HG03521 (cell line): ENCODE data around the gene PALLD.

Experiments
- ATAC-seq: cut with Tn5 transposase; IDR thresholded peaks from one replicate; pipeline ENCODE4 v1.9.1; 2021; ENCODE audit warnings: mild to moderate bottlenecking, moderate library complexity; ENCODE audit not compliant: unreplicated experiment

The PALLD gene

DNA sequence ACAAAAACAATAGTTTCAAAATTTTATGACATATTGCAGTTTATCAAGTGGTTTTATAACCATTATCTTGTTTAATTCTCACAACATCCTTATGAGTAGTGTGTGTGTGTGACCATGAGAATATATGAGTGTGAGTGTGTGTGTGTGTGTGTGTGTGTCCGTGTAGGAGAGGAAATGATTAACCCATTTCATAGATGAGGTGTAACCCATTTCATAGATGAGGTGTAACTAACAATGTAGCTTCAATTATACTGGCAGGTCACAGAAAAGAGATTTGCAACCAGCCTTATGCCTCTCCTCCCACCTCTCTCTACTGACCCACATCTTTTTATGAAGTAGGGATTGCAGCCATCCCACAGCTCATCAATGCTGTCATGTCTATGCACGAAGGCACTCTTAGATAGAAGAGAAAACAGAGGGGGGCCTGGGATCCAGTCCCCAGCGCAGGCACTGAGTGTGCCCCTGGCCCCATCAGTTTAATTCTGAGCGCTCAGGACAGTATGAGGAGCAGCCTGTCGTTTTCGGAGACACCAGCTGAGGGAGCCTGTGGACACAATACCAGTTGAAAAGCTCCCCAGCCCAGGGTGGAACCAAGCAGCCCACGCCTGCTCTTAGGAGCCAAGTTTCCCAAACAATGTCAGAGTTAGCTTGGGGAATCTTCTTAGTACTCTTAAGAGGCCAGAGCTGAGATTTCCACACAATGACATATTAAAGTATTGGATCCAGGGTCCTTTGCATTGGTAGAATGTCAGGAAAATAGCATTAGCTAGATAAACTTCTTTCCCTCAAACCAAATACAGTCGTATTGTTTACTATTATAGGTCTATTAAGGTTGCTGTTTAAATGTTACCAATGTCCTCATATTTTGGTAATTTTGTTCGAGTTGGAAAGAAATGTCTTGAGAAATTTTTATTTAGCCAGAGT lies 88.6 kb downstream of the PALLD start:
- ATAC-seq = peak; percentile 88

GRCh38 chr4:168586926-168587325 lies 90.1 kb downstream of the PALLD start:
- ATAC-seq = no peak

DNA sequence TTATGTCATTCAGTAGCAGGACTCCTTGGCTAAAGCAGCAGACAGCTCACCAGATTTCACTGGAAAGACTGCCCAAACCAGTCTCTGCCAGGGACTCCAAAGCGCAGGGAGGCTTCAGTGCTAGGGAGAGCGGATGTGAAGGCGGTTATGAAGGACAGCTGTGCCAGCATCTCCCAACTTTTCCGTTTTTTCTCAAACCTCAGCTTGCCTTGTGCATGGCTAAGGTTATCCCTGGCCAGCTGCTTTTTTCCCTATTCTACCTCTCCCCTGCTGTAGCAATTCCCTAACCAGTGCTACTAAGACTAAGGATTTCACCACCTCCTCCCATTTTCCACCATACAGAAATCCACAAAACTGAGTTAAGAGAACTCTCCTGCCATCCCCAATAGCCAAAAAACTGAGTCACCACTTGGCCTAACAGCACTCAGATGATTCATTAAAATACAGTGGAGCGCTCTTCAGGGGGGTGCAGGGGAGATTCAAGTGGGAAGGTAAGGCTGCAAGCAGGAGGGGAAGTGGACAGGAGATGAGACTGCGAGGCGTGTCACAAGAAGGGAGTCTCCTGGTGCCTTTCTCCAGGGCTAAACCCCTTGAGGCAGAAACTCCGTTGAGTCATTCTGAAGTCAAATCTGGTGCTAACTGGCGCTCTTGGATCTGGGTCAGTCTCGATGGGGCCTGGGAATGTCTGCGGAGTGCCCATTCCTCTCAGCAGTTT lies 90.7 kb downstream of the PALLD start:
- ATAC-seq = no peak

DNA sequence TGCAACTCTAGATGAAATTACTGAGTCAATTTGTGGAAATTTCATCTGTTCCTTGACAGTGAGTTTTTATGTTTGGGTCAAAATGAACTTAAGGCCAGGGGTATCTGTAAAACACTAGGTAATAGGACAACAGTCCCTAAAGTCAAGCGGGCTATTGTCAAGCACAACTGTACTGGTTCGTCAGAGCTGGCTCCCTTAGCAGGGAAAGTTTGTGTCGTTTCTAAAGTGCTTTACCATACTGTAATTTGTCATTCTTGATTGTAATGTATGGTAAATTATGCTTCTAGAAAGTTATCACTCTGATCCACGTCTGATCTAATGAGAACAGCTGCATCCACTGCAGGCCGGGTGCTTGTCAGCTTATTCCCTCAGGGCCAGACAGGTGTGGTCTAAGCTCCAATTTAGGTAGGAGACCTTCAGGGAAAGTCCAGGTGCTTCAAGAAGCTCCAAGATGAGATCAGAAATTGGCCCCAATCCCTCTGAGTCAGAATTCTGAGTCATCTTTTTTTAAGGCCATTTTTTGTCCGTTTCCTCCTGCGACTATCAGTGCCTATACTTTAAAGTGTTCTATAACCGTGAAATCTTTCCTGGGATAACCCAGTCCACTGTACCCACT lies 92.2 kb downstream of the PALLD start:
- no peak for ATAC-seq

- no peak for ATAC-seq
Observed at GRCh38 chr4:168592676-168593075, 95.8 kb downstream of the PALLD start.

- ATAC-seq = no peak
Observed at GRCh38 chr4:168593399-168593798, 96.5 kb downstream of the PALLD start.

DNA sequence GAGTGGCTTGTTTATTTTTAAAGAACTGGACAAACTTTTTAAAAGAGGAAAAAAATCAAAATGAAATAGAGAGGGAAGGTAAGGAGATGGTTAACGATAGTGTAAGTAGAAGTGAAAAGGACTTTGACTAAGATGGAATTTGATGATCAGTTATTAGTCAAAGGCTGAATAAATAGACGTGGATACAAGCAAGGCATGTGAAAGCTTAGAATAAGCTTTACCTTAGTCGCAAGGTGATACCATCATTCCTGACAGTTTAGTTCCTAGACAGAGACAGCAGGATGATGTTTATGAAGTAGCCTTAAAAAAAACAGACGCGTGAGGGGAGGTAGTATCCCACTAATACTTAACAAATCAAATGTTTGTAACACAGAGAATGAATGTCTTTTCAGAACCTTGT lies 97.3 kb downstream of the PALLD start:
- no peak for ATAC-seq

GRCh38 chr4:168598191-168598590 lies 101.3 kb downstream of the PALLD start:
- ATAC-seq = no peak

- ATAC-seq = no peak
Observed at GRCh38 chr4:168600796-168601583, 104.1 kb downstream of the PALLD start.

- ATAC-seq = no peak
Observed at GRCh38 chr4:168601899-168602298, 105.0 kb downstream of the PALLD start.

DNA sequence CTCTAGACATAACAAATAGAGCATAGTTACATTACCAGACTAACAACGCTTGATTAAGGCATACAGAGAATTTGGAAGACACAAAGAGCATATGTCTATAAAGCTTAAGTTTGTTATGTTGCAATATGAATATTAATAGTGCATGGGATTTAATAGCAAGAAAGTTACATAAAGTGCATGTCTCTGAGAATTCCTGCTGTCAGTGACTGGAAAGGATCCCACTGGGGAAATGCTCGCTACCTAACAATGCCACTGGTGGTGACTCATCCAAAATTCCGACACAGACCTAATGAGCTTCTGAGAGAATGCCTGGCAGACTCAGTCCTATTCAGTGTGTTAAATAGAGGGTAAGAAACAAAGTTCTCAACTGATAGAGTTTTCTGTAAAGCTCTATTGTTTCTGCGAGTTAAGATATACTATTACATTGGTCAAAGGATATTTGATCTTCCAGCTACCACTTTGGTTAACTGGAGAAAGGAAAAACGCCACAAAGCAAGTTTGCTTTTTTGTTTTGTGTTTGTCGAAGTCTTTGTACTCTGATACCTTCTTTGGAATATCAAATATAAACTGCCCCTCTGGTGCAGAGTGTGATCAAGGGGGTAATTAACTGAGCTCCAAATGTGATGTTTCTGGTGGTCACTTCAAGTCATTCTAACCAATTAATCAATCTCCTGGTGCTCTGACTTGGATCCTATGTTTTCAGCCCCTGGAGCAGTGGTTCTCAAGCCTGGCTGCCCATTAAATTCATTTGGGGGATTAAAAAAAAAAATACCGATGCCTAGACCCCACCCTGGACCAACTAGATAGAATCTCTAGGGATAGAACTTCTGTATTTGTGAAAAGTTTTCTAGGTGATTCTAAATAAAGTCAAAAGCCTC lies 107.9 kb downstream of the PALLD start:
- ATAC-seq = no peak

- no peak for ATAC-seq
Observed at GRCh38 chr4:168605411-168605810, 108.6 kb downstream of the PALLD start.

DNA sequence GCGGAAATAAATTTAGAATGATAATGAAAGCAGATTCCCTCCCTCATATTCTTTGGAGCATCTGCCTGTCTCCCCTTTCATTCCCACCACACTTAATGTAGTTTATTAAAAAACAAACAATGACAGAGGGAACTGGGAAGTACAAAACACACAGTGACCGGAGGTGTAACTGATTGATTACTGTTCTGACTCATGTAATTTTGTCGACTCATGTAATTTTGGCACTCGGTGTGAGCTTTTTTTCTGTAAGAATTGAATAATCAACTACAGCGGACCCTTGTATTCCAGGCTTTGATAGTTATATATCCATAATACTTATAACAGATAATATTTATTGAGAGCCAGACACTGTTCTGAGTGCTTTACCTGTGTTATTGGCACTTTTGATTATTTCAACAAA lies 110.4 kb downstream of the PALLD start:
- no peak for ATAC-seq

- no peak for ATAC-seq
Observed at GRCh38 chr4:168608771-168609170, 111.9 kb downstream of the PALLD start.

DNA sequence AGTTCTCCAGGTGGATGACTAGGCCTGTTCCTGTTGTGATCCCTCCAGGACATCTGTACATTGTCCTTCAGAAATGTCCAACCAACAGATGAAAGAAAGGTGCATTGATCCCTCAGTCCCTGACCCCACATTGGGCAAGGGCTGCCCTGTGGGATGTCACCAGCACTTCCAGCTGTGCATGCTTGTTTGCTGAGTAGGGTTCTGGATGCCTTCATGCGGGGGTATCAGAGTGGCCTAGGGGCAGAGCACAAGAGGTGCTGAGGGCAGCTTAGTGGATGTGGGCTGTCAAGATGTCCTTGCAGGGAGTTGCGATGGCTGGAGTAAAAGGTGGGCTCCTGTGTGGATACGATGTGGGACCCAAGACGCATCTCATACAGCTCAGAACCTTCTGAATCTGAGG lies 112.5 kb downstream of the PALLD start:
- ATAC-seq = no peak

GRCh38 chr4:168610911-168611530 lies 114.2 kb downstream of the PALLD start:
- no peak for ATAC-seq

- no peak for ATAC-seq
Observed at GRCh38 chr4:168612450-168613135, 115.7 kb downstream of the PALLD start.

DNA sequence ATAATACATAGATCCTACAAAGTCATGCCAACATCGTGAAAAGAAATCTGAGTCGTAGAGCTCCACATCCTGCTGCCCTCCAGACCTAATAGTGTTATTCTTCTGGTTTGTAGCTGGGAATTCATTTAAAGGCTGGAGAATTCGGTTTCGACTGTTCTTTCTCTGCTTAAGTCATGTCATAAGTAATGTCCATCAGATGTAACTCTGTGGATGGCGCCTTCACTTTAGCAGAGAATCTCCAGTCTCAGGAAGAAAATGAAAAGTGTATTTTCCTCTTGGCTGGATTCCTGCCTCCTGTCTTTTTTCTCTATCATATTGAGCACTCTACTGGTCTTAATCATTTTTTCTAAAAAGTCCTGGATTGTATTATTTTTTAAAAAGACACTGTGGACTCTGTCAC lies 117.0 kb downstream of the PALLD start:
- no peak for ATAC-seq
